GM04504 (cell line): Measurements from ENCODE around the gene JPH4.
"Not testable (repeated sequence)": the region's sequence is repeated elsewhere in the genome, so short reads cannot be mapped to it uniquely, and the experiment has no call there.

ENCODE experiments used
- DNase-seq: peaks from one replicate; pipeline ENCODE4 v3.0.0-alpha.2; 2012; ENCODE audit warnings: low read depth

The JPH4 gene

GRCh38 chr14:23546450-23547035 is 32.0 kb downstream of the JPH4 start:
- DNase-seq, result no peak

DNA sequence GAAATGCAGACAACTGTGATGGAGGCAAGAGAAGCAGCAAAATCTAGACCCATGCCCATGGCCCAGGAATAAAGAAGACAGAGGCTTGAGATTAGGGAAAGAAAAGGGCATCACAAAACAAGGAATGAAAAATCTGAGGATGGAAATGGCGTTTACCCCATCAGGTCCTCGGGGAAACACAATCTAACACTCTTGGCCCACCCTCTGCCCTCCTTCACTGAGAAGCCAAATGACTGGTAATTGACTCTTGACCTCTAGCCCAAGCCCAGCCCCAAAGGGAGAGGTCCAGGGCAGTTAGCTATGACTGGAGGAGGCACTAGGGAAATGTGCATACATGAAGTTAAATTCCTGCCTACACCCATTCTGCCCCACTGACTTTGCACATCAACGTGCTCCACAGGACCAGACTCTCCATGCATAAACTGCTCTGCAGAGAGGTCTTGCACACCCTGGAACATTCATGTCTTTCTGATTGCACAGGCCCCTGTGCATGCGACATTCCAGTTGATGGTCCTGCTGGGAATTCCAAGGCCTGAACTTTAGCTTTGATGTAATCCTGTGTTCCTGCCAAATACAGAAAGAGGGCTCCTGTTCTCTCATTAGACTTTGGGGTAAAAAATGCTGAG is 32.7 kb downstream of the JPH4 start:
- DNase-seq, result no peak

DNA sequence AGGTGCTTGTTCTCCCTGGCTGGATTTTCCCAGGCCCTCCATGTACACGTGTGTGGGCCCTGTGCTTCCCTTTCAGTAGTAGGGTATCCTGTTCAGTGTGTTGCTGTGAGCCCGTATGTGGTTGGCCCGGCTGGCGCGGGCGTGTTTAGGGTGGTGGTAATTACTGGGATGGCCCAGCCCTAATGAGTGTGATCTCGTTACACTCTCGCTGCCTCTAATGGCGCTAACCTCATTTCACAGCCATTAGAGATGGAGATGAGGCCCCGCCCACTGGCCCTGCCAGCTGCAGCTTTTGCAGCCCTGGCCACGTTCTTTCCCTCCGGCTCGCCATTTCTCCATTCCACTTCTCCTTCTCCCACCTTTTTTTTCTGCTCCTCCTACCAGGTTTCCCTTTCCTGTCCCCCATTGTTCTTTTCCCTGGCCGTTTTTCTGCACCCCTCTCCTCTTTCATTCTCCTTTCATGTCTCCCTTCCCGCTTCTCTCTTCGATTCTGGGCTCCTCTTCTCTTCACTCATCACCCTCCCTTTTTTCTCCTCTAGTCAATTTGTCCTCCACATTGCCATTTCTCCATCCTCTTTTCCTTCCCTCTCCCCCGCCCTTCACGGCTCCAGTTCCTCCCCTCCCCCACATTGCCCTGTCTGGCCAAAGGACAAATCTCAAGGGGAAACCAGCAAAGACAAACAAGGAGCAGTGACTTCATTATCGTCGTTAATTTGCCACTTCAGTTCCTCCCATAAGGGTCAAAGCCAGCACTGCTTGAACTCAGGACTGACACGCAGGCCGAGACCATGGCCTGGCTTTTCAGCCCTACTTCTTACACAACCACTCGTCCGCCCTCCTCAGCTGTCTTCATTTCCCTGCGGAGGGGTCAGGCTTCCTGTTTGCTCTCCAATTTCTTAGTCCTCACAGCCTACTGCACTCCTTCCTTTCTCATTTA is 33.8 kb downstream of the JPH4 start:
- no peak for DNase-seq

GRCh38 chr14:23543403-23543802 is 35.2 kb downstream of the JPH4 start:
- DNase-seq, result no peak

- no peak for DNase-seq
Measured at GRCh38 chr14:23542261-23542660, 36.3 kb downstream of the JPH4 start.

DNA sequence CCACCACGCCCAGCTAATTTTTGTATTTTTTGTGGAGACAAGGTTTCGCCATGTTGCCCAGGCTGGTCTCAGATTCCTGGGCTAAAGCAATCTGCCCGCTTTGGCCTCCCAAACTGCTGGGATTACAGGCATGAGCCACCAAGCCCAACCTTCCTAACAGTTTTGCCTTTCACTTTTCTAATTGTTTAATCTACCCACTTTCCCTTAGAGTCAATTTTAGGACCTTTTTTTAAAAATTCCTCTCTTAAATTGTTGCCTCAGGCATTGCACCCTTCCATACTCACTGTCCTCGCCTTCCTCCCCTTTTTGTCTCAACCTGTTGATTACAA is 38.5 kb downstream of the JPH4 start:
- DNase-seq, result no peak

GRCh38 chr14:23539248-23540140 is 39.1 kb downstream of the JPH4 start:
- no peak for DNase-seq

DNA sequence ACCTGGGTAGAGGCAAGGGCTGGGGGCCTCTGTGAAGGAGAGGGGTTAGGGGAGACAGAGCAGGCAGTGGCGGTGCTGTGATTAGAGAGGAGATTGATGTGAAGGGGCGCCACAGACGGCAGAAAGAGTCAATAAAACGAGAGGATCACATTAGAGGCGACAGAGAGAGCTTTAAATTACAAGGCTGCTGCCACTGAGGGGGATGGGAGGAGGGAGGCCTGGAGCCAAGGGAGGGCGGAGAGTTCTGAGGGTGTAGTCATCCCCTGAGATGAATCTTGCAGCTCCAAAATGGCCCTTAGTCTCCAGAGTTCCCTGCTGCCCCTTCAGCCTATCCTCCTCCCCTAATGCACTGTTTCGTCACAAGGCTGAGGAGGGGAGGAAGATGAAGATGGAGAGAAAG is 39.8 kb downstream of the JPH4 start:
- no peak for DNase-seq

GRCh38 chr14:23538050-23538718 is 40.4 kb downstream of the JPH4 start:
- DNase-seq, result no peak

- DNase-seq, result no peak
Measured at GRCh38 chr14:23537351-23538049, 41.1 kb downstream of the JPH4 start.

DNA sequence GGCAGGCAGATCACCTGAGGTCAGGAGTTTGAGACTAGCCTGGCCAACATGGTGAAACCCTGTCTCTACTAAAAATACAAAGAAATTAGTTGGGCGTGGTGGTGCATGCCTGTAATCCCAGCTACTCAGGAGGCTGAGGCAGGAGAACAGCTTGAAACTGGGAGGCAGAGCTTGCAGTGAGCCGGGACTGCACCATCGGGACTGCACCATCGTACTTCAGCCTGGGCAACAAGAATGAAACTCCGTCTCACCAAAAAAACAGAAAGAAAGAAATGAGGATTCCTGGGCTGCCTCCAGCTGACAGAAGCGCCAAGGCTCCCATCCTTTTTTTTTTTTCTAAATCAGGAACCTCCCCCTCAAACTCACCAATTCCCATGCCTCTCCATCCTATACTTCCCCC is 41.7 kb downstream of the JPH4 start:
- DNase-seq, result not testable (repeated sequence)

DNA sequence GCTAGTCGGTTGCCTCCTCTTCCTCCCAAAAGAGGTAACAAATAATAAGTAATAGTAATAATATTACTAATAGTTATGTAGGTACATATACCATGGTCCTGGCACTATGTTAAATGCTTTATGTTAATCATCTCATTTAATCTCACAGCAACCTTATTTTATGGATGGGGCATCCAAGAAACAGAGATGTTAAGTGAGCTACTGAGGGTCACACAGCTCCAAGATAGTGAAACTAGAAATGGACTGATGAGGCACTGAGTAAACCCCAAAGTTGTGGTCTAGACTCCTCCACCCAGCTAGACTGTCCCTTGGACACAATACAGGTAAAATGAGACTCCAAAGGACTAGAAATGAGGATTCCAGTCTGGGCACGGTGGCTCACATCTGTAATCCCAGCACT is 42.1 kb downstream of the JPH4 start:
- no peak for DNase-seq

GRCh38 chr14:23535943-23536342 is 42.6 kb downstream of the JPH4 start:
- no peak for DNase-seq

DNA sequence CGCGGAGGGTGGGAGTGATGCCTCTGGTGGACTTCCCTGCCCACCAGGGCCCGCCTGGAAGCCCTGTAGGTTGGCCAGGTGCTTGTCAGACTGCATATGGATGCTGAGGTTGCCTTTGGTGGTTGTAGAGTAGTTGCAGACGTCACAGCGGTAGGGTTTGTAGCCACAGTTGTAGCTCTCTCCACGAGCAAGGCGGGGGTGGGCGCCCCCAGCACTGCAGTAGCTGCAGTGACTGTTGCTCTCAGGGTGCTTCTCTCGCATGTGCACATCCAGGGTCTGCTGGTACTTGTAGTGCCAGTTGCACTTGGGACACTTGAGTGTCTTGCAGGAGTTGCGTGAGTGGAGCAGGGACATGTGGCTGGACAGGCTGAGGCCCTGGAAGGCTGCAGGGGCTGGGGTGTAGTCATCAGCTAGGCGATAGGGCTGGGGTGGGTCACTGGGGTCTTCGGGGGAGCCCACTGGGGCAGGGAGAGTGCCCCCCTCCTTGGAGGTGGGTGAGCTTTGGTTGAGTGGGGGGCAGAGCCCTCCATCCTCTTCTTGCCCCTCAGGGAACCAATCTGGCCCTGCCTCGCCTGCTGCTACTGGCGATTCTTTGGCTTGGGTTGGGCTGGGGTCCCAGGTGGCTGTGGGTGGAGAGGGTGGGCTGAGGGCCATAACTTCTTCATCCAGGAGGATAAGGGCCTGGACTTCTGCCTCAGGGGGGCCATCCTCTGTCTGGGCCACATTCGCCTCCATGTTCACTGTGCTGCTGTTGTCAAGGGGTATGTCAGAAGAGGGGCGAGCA is 44.7 kb downstream of the JPH4 start:
- DNase-seq, result no peak

GRCh38 chr14:23532658-23533057 is 45.9 kb downstream of the JPH4 start:
- no peak for DNase-seq

GRCh38 chr14:23531391-23531790 is 47.2 kb downstream of the JPH4 start:
- no peak for DNase-seq

DNA sequence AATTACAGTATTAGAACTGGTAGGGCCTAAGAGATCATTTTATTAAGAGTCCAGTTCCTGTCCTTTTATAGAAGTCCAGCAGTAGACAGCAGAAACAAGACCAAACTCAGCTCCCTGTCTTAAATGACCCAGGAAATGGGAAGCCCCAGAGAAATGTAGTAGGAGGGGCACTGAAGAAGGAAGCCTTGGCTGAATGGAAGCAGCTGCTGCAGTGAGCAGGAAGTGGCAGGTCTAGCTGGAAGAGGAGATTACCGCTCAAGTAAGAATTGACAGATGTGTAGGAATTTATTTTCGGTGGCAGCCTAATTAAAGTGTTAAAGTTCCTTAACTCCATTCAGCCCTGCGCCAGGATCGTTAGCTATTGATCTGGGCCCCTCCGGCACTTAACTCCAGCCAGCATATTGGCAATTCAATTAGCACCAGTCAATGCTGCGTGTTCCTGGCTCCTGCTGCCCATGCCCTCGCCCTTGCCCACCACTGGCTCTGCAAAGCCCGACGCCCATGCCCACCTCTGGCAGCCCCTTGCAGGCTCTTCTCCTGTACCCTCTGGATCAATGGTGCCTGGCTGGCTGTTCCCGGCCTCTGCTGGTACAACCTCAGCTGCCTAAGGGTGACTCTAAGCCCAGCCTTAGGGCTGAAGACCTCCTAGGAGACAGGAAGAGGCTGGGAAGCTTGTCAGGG is 48.1 kb downstream of the JPH4 start:
- DNase-seq, result no peak

- no peak for DNase-seq
Measured at GRCh38 chr14:23529016-23529415, 49.6 kb downstream of the JPH4 start.

DNA sequence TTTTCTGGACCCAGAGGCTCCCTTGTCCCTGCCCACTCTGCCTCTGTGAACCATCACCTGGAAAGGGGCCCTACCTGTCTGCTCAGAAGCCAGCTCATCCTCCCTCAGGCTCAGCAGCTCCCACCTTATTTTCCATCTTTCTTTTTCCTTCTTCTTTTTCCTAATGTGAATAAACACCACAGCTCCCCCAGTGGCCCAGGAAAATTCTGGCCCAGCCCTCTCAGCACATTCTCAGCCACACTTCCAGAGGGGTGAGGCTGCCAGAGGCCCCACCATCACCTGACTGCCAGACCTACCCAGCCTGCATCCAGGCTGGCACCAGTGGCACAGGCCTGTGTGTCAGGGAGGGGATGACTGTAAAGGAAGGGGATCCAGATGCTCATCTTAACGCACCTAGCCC is 50.0 kb downstream of the JPH4 start:
- DNase-seq, result no peak

DNA sequence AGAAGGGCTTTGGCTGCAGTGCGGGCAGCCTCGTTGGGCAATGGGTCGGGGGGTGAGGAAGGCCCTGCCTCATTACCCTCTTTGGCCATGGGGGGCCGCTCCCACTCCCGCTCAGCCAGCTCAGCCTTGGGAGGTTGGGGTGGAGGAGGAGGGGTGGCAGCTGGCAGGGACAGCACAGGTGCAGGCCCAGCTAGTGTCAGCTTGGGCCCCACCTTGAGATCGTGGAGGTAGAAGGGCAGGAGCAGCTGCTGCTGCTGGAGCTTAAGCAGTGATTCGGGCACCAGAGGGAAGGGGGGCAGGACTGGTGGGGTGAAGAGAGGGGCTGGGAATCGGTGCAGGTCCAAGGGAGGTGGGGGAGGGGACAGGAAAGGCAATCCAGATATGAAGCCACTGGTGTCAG is 53.0 kb downstream of the JPH4 start:
- DNase-seq, result no peak
